Fibroblast of lung (primary cell): Measurements from ENCODE around the gene COMP.

Experiments used
- CTCF ChIP-seq, 2 donors: IDR thresholded peaks in 1 of 2; conservative IDR thresholded peaks in 1 of 2; 1 replicate in 1 of 2; 2 replicates in 1 of 2; pipeline ENCODE4 v1.5.1; 2011 to 2012; ENCODE audit warnings: low read length in 2 of 2, control low read depth in 1 of 2, inconsistent platforms in 1 of 2, low read depth in 1 of 2, mild to moderate bottlenecking in 1 of 2
- EZH2 ChIP-seq: IDR thresholded peaks from 2 replicates; pipeline ENCODE4 v1.5.1; 2012; ENCODE audit warnings: low read length, control low read depth, mild to moderate bottlenecking; ENCODE audit errors: missing control alignments

GRCh38 chr19:18834644-18834984, 43.5 kb upstream of the COMP start:
- TF ChIP-seq CTCF (conservative IDR thresholded peaks at IDR 0.05 in 1 of 2, IDR thresholded peaks at IDR 0.05 in 1 of 2; ENCODE audit: low read depth in 1 of 2, low read length in 2 of 2) (no peak), EZH2 (no peak)
